NCI-H2227 (cell line): Measurements from ENCODE around the gene SORCS2.

Experiments
- DNase-seq: peaks from one replicate; lab custom pipeline; 2025; ENCODE audit not compliant: unreplicated experiment; lab: John Stamatoyannopoulos, UW

The SORCS2 gene

GRCh38 chr4:7262134-7262533 lies 69.8 kb downstream of the SORCS2 start:
- no peak for DNase-seq

GRCh38 chr4:7263166-7263565 lies 70.8 kb downstream of the SORCS2 start:
- no peak for DNase-seq

GRCh38 chr4:7264694-7265093 lies 72.4 kb downstream of the SORCS2 start:
- DNase-seq: no peak

DNA sequence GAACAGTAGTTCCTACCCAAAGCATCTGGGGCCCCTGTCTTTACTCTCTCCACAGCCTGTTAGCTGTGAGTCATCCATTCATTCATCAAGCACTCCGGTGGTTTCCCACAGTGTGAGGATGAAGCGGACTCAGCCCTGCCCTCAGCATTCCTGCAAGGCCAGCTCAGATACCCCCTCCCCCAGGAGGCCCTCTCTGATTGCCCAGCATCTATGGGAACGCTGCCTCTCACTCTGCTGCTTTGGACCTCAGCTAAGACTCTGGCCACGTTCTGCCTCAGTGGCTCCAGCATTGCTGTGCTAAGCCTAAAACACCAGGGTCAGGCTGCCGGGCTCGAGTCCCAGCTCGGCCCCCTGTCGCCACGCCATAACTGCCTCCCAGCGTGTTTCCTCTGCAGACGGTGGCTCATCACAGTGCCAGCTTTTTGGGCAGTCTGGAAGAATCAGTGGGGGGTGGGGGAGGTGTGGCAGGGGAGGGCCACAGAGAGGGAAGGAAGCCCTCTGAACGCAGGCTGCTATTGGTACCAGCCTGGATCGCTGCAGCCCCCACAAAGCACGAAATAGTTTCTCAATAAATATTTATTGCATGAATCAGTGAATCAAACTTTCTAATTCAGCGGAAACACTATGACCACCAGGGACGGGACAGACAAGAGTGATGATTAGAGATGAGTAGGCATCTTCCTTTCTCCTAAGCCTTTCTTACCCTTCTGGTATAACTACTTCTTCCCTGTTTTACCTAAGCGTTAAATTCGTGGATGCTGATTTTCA lies 74.4 kb downstream of the SORCS2 start:
- DNase-seq: no peak

- no peak for DNase-seq
These were observed 75.5 kb downstream of the SORCS2 start for GRCh38 chr4:7267829-7268228.

DNA sequence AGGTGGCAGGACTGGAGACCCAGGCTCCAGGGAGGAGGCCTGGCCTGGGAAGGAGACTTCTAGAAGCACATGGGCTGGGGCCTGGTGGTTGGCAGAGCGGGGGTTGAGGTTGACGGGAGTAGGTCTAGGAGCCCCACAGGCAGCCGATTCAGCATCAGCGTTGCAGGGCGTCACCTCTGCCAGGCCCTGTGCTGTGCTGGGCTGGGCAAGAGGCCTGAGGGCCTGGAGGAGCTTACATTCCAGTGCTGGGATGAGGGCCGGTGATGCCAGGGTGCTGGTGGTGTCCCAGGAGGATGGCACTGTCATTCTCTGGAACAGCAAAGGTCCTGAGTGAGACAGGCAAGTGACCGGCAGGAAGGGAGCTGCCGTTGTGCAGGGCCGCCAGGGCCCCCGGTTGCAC lies 76.6 kb downstream of the SORCS2 start:
- DNase-seq: no peak

- no peak for DNase-seq
These were observed 77.8 kb downstream of the SORCS2 start for GRCh38 chr4:7270121-7270520.

DNA sequence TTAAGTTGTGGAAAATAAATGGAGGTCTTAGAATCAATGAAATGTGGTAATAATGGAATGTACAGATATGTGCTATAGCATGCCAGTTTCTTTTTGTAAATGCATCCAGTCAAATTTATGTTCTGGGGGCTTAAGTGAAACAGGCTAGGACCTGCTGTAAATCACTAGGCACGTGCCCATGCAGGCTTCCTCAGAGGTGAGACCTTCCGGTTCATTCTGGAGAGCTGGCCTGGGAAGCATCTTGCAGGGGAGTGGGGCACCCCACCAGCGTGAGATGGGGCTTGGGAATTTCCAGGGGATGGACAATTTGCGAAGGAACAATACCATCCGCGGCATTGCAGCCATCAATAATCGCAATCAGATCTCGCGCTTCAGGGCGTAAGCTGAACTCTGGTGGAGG lies 80.1 kb downstream of the SORCS2 start:
- DNase-seq: no peak

DNA sequence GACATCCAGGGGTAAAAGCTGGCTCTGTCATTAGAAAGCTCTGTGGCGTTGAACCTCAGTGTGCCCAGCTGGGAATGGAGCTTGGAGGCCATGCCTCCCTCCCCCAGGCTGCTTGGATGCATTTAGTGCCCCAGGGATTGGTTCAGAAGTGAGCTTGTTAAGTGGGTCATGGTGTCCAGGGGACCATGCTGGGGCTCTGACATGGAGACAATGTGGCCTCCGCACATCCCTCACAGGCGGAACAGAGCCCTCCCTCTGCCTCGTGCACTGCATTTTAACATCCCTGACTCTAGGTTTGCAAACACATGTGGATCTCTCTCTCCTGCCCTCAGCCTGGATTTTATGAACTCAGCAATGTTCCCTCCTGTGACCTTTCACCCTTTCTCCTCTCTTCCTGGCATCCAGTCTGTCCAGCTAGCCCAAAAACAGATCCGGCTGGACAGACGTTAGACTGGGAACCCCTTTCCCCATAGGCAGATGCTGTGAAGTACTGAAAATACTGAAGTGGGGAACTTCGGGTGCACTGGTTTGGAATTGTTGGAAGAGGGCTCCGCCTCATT lies 81.5 kb downstream of the SORCS2 start:
- DNase-seq: no peak

DNA sequence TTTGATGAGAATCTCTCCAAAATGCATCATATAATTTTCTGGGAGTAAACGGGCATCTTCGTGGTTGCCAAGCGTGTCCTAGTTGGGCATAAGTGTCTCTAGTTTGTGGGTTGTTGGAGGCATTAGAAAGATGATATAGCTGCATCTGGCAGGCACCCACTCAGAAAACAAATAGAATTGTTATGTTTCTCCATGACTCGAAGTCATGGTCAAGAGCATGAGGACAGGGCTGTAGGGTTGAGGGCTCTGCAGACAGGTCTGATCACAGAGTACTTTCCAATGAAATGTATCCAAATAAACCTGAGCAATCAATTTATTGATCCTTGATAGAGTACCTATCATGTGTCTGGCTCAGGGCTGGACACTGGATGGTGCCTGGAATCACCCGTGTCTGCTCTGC lies 82.7 kb downstream of the SORCS2 start:
- DNase-seq: no peak

- DNase-seq: no peak
These were observed 83.3 kb downstream of the SORCS2 start for GRCh38 chr4:7275490-7276154.

- no peak for DNase-seq
These were observed 84.2 kb downstream of the SORCS2 start for GRCh38 chr4:7276515-7276914.

DNA sequence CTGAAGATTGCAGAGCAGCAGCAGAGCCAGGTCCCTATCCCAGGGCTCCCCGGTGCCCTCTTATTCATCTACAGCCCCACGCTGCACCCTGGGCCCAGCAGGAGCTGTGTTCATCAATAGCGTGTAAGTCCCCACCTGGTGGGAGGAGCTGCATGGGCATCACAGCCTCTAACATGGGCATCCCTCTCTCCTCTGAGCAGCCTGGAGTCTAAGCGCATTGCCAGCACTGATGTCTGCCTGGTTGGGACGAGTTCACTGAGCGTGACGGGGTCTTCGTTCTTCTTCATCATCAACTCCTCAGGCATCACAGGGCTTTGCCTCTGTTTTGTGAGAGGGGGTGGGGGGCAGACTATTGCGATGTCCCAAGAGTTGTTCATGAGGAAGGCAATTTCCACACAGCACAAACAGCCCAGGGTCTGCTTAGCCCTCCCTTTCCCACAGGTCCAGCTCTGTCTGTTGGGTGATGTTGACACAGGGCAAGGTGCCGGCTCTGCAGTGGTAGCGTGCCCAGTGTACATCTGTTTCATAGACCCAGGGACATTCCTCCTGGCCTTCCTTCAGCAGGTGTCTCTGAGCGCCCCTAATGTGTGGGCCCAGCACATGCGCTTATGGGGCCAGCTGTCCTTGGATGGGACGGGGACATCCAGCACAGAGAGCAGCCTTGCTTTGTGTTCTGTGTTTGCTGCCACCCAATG lies 85.9 kb downstream of the SORCS2 start:
- no peak for DNase-seq

DNA sequence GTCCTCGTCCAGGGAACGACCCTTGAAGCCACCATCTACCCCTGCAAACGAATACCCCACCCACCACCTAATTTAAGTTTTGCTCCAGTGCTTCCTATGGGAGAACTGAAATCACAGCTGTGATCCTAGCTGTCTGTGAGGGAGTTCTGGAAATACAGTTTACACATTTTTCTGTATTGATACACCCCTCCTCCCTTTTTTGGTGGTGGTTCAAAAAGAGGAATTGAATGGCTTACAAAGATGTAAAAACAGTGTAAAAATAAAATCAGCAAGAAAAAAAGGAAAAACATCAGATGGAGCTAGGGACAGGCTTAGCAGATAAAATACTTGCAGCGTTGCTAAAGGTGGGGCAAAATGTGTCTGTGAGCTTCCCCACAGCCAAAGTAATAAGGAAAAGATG lies 86.6 kb downstream of the SORCS2 start:
- DNase-seq: no peak

GRCh38 chr4:7279902-7280301 lies 87.6 kb downstream of the SORCS2 start:
- DNase-seq: no peak

DNA sequence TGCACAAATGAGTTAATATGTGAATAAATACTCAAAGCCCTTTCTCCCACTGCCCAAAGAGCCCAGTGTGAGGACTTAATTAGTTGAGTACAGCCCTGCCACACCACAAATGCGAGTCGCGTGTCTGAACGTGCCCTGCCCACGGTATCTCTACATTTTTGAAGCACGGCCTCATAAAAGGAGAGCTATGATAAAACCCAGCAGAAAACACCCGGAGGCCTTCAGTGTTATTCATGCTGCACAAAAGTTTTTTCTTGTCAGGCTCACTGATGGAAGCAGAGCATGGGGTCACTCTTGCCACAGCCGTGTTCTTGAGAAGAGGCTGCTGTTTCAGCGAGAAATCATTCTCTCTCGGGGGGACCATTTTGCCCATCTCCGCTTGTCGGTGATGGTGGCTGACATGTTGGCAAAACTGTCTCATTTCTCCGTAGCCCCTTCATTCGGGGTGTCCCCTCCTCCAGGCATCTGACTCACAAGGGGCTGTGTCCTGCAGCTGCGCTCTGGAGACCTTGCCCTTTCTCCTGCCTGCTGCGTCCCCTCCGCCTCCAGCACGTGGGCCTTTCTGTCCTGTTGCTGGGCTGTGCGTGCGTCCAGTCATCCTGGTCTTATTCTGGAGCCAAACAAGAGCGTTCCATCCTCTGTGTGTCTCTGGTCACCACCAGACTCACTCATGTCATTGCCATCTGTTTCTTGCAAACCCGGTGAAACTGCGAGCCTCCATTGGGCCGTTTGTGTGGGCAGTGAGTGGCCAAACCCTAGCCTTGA lies 88.8 kb downstream of the SORCS2 start:
- no peak for DNase-seq

GRCh38 chr4:7281691-7282665 lies 89.6 kb downstream of the SORCS2 start:
- no peak for DNase-seq

DNA sequence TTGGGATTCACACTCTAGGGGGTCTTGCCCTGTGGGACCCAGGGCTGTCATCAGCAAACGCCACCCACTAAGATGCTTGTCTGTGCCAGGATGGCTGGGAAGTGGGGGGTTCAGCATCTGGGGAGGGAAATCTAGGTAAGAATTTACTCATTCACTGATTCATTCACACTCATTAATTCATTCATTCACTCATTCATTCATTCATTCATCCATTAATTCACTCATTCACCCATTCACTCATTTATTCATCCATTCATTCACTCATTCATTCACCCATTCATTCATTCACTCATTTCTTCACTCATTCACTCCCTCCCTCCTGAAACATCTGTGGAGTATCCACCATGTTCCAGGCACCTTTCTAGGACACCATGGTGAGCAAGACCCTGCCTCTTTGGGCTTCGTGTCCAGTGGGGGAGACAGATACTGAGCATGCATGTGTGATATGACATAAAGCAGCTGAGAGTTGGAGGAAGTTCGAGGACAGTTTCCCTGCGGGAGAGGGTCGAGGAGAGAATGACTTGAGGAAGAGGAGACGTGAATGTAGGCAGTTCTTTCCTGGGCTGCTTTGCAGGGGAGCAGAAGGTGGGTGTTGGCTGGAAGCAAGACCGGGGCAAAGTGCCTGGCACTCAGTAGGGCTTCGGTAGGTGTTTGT lies 90.6 kb downstream of the SORCS2 start:
- DNase-seq: no peak
